Tibial nerve (tissue), 4 donors: ENCODE data around the gene DGCR6L.
"Not testable (repeated sequence)": the region's sequence is repeated elsewhere in the genome, so short reads cannot be mapped to it uniquely, and the experiment has no call there.

Experiments
- CTCF ChIP-seq, 5 experiments: fragments of 200-600 bp in 3 of 5; fragments of 450-650 bp in 2 of 5; sonication (generic) in 3 of 5; IDR thresholded peaks; one replicate each; pipeline ENCODE4 v1.5.1; 2016 to 2019; ENCODE audit warnings: antibody characterized with exemption in 5 of 5, mild to moderate bottlenecking in 3 of 5, moderate library complexity in 2 of 5
- EP300 ChIP-seq, 2 donors: sonication (generic); formaldehyde crosslinking; IDR thresholded peaks; one replicate each; pipeline ENCODE4 v1.6.1; 2017; ENCODE audit warnings: antibody characterized with exemption in 2 of 2, mild to moderate bottlenecking in 1 of 2

- TF ChIP-seq EP300, CTCF (IDR thresholded peaks at IDR 0.05): not testable (repeated sequence)
Measured at GRCh38 chr22:20310180-20310579, 9.7 kb downstream of the DGCR6L start.
